Neuronal stem cell (in vitro differentiated cells): ENCODE measurements around the gene AFG1L.
A peak's percentile ranks its signal among the peaks of the same experiment; 100 is the strongest.

ENCODE experiments used
- DNase-seq: peaks from one replicate; pipeline ENCODE4 v3.0.0-alpha.2; 2013; ENCODE audit warnings: low spot score
- H2AFZ ChIP-seq: one replicate; pipeline ENCODE4 v1.6.1; 2013; ENCODE audit warnings: mild to moderate bottlenecking, low read length, inconsistent platforms
- H2AK5ac ChIP-seq: 2 replicates; pipeline ENCODE4 v1.6.1; 2013; ENCODE audit warnings: low read depth, mild to moderate bottlenecking, inconsistent platforms, low read length, moderate library complexity, mixed read lengths
- H2BK120ac ChIP-seq: 2 replicates; pipeline ENCODE4 v1.6.1; 2013; ENCODE audit warnings: low read depth, mild to moderate bottlenecking, inconsistent platforms, low read length, moderate library complexity, mixed read lengths
- H2BK12ac ChIP-seq: one replicate; pipeline ENCODE4 v1.6.1; 2013; ENCODE audit warnings: low read length, inconsistent platforms
- H2BK15ac ChIP-seq: 2 replicates; pipeline ENCODE4 v1.6.1; 2013; ENCODE audit warnings: mild to moderate bottlenecking, low read length, inconsistent platforms, mixed read lengths
- H2BK5ac ChIP-seq: one replicate; pipeline ENCODE4 v1.6.1; 2013; ENCODE audit warnings: inconsistent platforms, mild to moderate bottlenecking, low read length, moderate library complexity
- H3K14ac ChIP-seq: one replicate; pipeline ENCODE4 v1.6.1; 2013; ENCODE audit warnings: low read length, inconsistent platforms
- H3K18ac ChIP-seq: 2 replicates; pipeline ENCODE4 v1.6.1; 2013; ENCODE audit warnings: low read length, inconsistent platforms
- H3K23ac ChIP-seq: 2 replicates; pipeline ENCODE4 v1.6.1; 2013; ENCODE audit warnings: low read depth, mild to moderate bottlenecking, mixed read lengths, low read length, inconsistent platforms; ENCODE audit not compliant: poor library complexity
- H3K27ac ChIP-seq: replicated peaks from 3 replicates; pipeline ENCODE4 v1.5.1; 2013; ENCODE audit warnings: low read length, inconsistent platforms
- H3K27me3 ChIP-seq, 3 experiments: 2 replicates each; pipeline ENCODE4 v1.6.1; 2013; ENCODE audit warnings: low read length in 3 of 3, mild to moderate bottlenecking in 2 of 3, inconsistent platforms in 1 of 3, low read depth in 1 of 3, mixed read lengths in 1 of 3, moderate library complexity in 1 of 3; ENCODE audit not compliant: control insufficient read depth in 3 of 3, insufficient read depth in 3 of 3
- H3K36me3 ChIP-seq, 2 donors: replicated peaks in 1 of 2; 2 replicates each; pipeline ENCODE4 v1.6.1; 2013; ENCODE audit warnings: low read length in 2 of 2; ENCODE audit not compliant: control insufficient read depth in 2 of 2, insufficient read depth in 2 of 2
- H3K4ac ChIP-seq: 2 replicates; pipeline ENCODE4 v1.6.1; 2013; ENCODE audit warnings: inconsistent platforms, mild to moderate bottlenecking, low read length, moderate library complexity
- H3K4me1 ChIP-seq, 2 donors: 1 replicate in 1 of 2; 2 replicates in 1 of 2; pipeline ENCODE4 v1.6.1; 2013; ENCODE audit warnings: low read length in 2 of 2, low read depth in 1 of 2; ENCODE audit not compliant: control insufficient read depth in 2 of 2, insufficient read depth in 1 of 2
- H3K4me2 ChIP-seq: one replicate; pipeline ENCODE4 v1.6.1; 2013; ENCODE audit warnings: mild to moderate bottlenecking, low read length, inconsistent platforms; ENCODE audit not compliant: insufficient read depth, poor library complexity, severe bottlenecking
- H3K4me3 ChIP-seq, 2 donors: 2 replicates each; pipeline ENCODE4 v1.5.1; 2013; ENCODE audit warnings: low read length in 2 of 2, mild to moderate bottlenecking in 2 of 2, inconsistent platforms in 1 of 2, moderate library complexity in 1 of 2
- H3K79me1 ChIP-seq: one replicate; pipeline ENCODE4 v1.6.1; 2013; ENCODE audit warnings: low read depth, mild to moderate bottlenecking, inconsistent platforms, low read length, moderate library complexity
- H3K9ac ChIP-seq: one replicate; pipeline ENCODE4 v1.6.1; 2013; ENCODE audit warnings: mild to moderate bottlenecking, low read depth, low read length, inconsistent platforms; ENCODE audit not compliant: poor library complexity
- H3K9me3 ChIP-seq, 2 donors: replicated peaks in 1 of 2; 2 replicates each; pipeline versions ENCODE3 to v1.6.1; 2013; ENCODE audit warnings: low read length in 2 of 2, mild to moderate bottlenecking in 2 of 2, inconsistent platforms in 1 of 2, low read depth in 1 of 2, mixed read lengths in 1 of 2, moderate library complexity in 1 of 2; ENCODE audit not compliant: control insufficient read depth in 2 of 2, insufficient read depth in 1 of 2
- H4K8ac ChIP-seq: one replicate; pipeline ENCODE4 v1.6.1; 2013; ENCODE audit warnings: low read depth, mild to moderate bottlenecking, inconsistent platforms, low read length, moderate library complexity
- H4K91ac ChIP-seq: one replicate; pipeline ENCODE4 v1.6.1; 2013; ENCODE audit warnings: low read length, low read depth, mild to moderate bottlenecking, inconsistent platforms; ENCODE audit not compliant: poor library complexity
- WGBS, 2 donors: extraction: QIAGEN DNeasy Blood & Tissue Kit; methylation state at CpG; one replicate each; pipeline ENCODE4 v1.1.7; 2013; ENCODE audit warnings: missing lambda C conversion rate in 2 of 2, mixed read lengths in 1 of 2; ENCODE audit not compliant: insufficient read length in 2 of 2, insufficient replicate concordance in 1 of 2; ENCODE audit errors: extremely low coverage in 2 of 2; 5-methylcytosine and 5-hydroxymethylcytosine counted together

AFG1L gene

GRCh38 chr6:108544606-108545005 is 249.8 kb downstream of the AFG1L start:
- no peak overlapping the region for H3K18ac ChIP-seq
- H2AFZ ChIP-seq: no peak overlapping the region
- H3K27ac ChIP-seq: no peak overlapping the region
- H4K91ac ChIP-seq: no peak overlapping the region
- no peak overlapping the region for H3K23ac ChIP-seq
- no peak overlapping the region for H3K14ac ChIP-seq
- H3K4ac ChIP-seq: no peak overlapping the region
- peaks cover 0 to 3% of the 10 kb centered on the region in 2 donors for H3K9me3 ChIP-seq
- H3K79me1 ChIP-seq: no peaks in the 10 kb centered on the region
- no peak overlapping the region for H3K9ac ChIP-seq
- H3K27me3 ChIP-seq: peaks cover 0 to 4% (median 0%) of the 10 kb centered on the region in 3 experiments
- H2BK120ac ChIP-seq: no peak overlapping the region
- H3K4me3 ChIP-seq: no peak overlapping the region
- no CpG with 5 or more reads among the region's 3 CpGs for WGBS, 2 donors
- no peak for DNase-seq
- H2BK5ac ChIP-seq: no peak overlapping the region
- no peaks in the 10 kb centered on the region for H3K36me3 ChIP-seq
- no peaks in the 10 kb centered on the region for H3K4me1 ChIP-seq
- no peak overlapping the region for H2BK12ac ChIP-seq
- no peak overlapping the region for H3K4me2 ChIP-seq
- H2AK5ac ChIP-seq: no peak overlapping the region
- no peak overlapping the region for H2BK15ac ChIP-seq
- no peak overlapping the region for H4K8ac ChIP-seq

GRCh38 chr6:108546079-108547049 is 251.5 kb downstream of the AFG1L start:
- Histone ChIP-seq H3K9ac (no peak overlapping the region), H2BK120ac (no peak overlapping the region), H3K14ac (no peak overlapping the region), H2AK5ac (no peak overlapping the region), H3K4ac (no peak overlapping the region), H3K27me3 (peaks cover 0 to 4% (median 0%) of the 10 kb centered on the region in 3 experiments), H3K4me2 (no peak overlapping the region), H3K79me1 (no peaks in the 10 kb centered on the region), H4K8ac (no peak overlapping the region), H3K23ac (no peak overlapping the region), H3K27ac (no peak overlapping the region), H2AFZ (no peak overlapping the region), H3K9me3 (peaks cover 0 to 3% of the 10 kb centered on the region in 2 donors), H3K36me3 (no peaks in the 10 kb centered on the region), H3K4me3 (no peak overlapping the region), H2BK15ac (no peak overlapping the region), H2BK5ac (no peak overlapping the region), H3K18ac (no peak overlapping the region), H3K4me1 (no peaks in the 10 kb centered on the region), H4K91ac (no peak overlapping the region), H2BK12ac (no peak overlapping the region)
- WGBS, 2 donors: no CpG with 5 or more reads among the region's 6 CpGs
- DNase-seq: no peak

- H2BK12ac ChIP-seq: no peak overlapping the region
- no CpG with 5 or more reads among the region's 1 CpG for WGBS, 2 donors
- no peak overlapping the region for H3K4ac ChIP-seq
These were observed 254.4 kb downstream of the AFG1L start for GRCh38 chr6:108549241-108549640.

GRCh38 chr6:108549741-108550140 is 254.9 kb downstream of the AFG1L start:
- Histone ChIP-seq H4K8ac (no peak overlapping the region), H3K9ac (no peak overlapping the region), H2BK120ac (no peak overlapping the region), H3K14ac (no peak overlapping the region), H2AFZ (peak overlapping the region; percentile 24), H2BK5ac (no peak overlapping the region), H3K4ac (no peak overlapping the region), H4K91ac (no peak overlapping the region), H3K9me3 (peaks cover 0 to 3% of the 10 kb centered on the region in 2 donors), H2AK5ac (no peak overlapping the region), H3K27me3 (peaks cover 0 to 3% (median 0%) of the 10 kb centered on the region in 3 experiments), H3K36me3 (no peaks in the 10 kb centered on the region), H3K4me2 (no peak overlapping the region), H2BK15ac (no peak overlapping the region), H3K4me1 (peaks cover 0 to 2% of the 10 kb centered on the region in 2 donors), H3K27ac (no peak overlapping the region), H2BK12ac (no peak overlapping the region), H3K4me3 (no peak overlapping the region), H3K79me1 (no peaks in the 10 kb centered on the region), H3K23ac (no peak overlapping the region), H3K18ac (no peak overlapping the region)
- no CpG with 5 or more reads among the region's 3 CpGs for WGBS, 2 donors
- no peak for DNase-seq

More at GRCh38 chr6:108549241-108549640, 254.4 kb downstream of the AFG1L start:
- no peaks in the 10 kb centered on the region for H3K4me1 ChIP-seq
- no peaks in the 10 kb centered on the region for H3K36me3 ChIP-seq
- H3K27ac ChIP-seq: no peak overlapping the region
- no peaks in the 10 kb centered on the region for H3K79me1 ChIP-seq
- H2BK120ac ChIP-seq: no peak overlapping the region
- H3K14ac ChIP-seq: no peak overlapping the region
- no peak for DNase-seq
- H3K27me3 ChIP-seq: peaks cover 0 to 4% (median 0%) of the 10 kb centered on the region in 3 experiments
- H3K9ac ChIP-seq: no peak overlapping the region
- no peak overlapping the region for H3K23ac ChIP-seq
- H4K91ac ChIP-seq: no peak overlapping the region
- H3K4me2 ChIP-seq: no peak overlapping the region
- no peak overlapping the region for H2BK15ac ChIP-seq
- H3K18ac ChIP-seq: no peak overlapping the region
- H3K4me3 ChIP-seq: no peak overlapping the region
- peaks cover 0 to 3% of the 10 kb centered on the region in 2 donors for H3K9me3 ChIP-seq
- H2BK5ac ChIP-seq: no peak overlapping the region
- H4K8ac ChIP-seq: no peak overlapping the region
- no peak overlapping the region for H2AFZ ChIP-seq
- H2AK5ac ChIP-seq: no peak overlapping the region
